GM12892 (cell line): ENCODE data around the gene GADD45GIP1.

Experiments
- POLR2A ChIP-seq: IDR thresholded peaks from 2 replicates; pipeline ENCODE4 v1.6.1; 2011; ENCODE audit warnings: low read depth, low read length, control low read depth
- POLR2AphosphoS5 ChIP-seq: IDR thresholded peaks from 2 replicates; pipeline ENCODE4 v1.6.1; 2011; ENCODE audit warnings: low read depth, low read length, control low read depth
- TAF1 ChIP-seq: IDR thresholded peaks from 2 replicates; pipeline ENCODE4 v1.6.1; 2011; ENCODE audit warnings: low read depth, mild to moderate bottlenecking, control low read depth, low read length, borderline replicate concordance

GRCh38 chr19:12965812-12966135 is 8.8 kb upstream of the GADD45GIP1 start:
- TF ChIP-seq POLR2A (no peak), POLR2AphosphoS5 (no peak), TAF1 (no peak)
